Measurements from ENCODE around the gene ZMYM5.

DNA sequence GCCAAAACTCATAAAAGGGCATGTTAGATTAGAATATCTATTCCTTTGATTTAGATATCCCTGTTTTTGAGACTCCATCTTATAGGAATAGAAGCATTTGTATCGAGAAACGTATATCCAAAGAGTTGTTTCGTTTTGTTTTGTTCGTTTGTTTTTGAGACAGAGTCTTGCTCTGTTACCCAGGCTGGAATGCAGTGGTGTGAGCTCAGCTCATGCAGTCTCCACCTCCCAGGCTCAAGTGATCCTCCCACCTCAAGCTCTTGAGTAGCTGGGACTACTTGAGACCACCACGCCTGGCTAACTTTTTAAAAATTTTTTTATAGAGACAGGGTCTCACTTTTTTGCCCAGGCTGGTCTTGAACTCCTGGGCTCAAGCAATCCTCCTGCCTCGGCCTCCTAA, 26.6 kb upstream of the ZMYM5 start:
- no peak for TF ChIP-seq CTCF (IDR thresholded peaks at IDR 0.05)
- TF ChIP-seq POLR2A (IDR thresholded peaks at IDR 0.05) = no peak
